Measurements from ENCODE around the gene MB21D2.
A peak's percentile ranks its signal among the peaks of the same experiment; 100 is the strongest.
"Not testable (repeated sequence)": the region's sequence is repeated elsewhere in the genome, so short reads cannot be mapped to it uniquely, and the experiment has no call there.

MB21D2 gene

GRCh38 chr3:192917404-192918274, at the start of gene MB21D2:
TSS of gene MB21D2 (minus strand) at chr3:192917856. CDS start at chr3:192917840, 16 bp downstream.
- DNase-seq (ENCODE audit: low read depth in 1 of 2, low spot score in 1 of 2), result peak in 1 of 2 donors; percentile 21

- not testable (repeated sequence) for DNase-seq (ENCODE audit: low read depth in 1 of 2, low spot score in 1 of 2)
Measured at GRCh38 chr3:192964959-192965719, 47.5 kb upstream of the MB21D2 start.

GRCh38 chr3:192959773-192960172, 42.1 kb upstream of the MB21D2 start:
- no peak for DNase-seq (ENCODE audit: low read depth in 1 of 2, low spot score in 1 of 2)

GRCh38 chr3:192958219-192958872, 40.7 kb upstream of the MB21D2 start:
- no peak for DNase-seq (ENCODE audit: low read depth in 1 of 2, low spot score in 1 of 2)

GRCh38 chr3:192957441-192958021, 39.9 kb upstream of the MB21D2 start:
- DNase-seq (ENCODE audit: low read depth in 1 of 2, low spot score in 1 of 2), result peak in 1 of 2 donors; percentile 1

GRCh38 chr3:192953926-192954325, 36.3 kb upstream of the MB21D2 start:
- no peak for DNase-seq (ENCODE audit: low read depth in 1 of 2, low spot score in 1 of 2)

- DNase-seq (ENCODE audit: low read depth in 1 of 2, low spot score in 1 of 2), result no peak
Measured at GRCh38 chr3:192947421-192947820, 29.8 kb upstream of the MB21D2 start.

- DNase-seq (ENCODE audit: low read depth in 1 of 2, low spot score in 1 of 2), result no peak
Measured at GRCh38 chr3:192943393-192943792, 25.7 kb upstream of the MB21D2 start.

GRCh38 chr3:192942625-192943024, 25.0 kb upstream of the MB21D2 start:
- DNase-seq (ENCODE audit: low read depth in 1 of 2, low spot score in 1 of 2), result no peak

GRCh38 chr3:192940129-192940528, 22.5 kb upstream of the MB21D2 start:
- DNase-seq (ENCODE audit: low read depth in 1 of 2, low spot score in 1 of 2), result no peak

GRCh38 chr3:192935441-192935840, 17.8 kb upstream of the MB21D2 start:
- DNase-seq (ENCODE audit: low read depth in 1 of 2, low spot score in 1 of 2), result no peak

GRCh38 chr3:192933779-192934460, 16.3 kb upstream of the MB21D2 start:
- DNase-seq (ENCODE audit: low read depth in 1 of 2, low spot score in 1 of 2), result no peak

GRCh38 chr3:192933259-192933658, 15.6 kb upstream of the MB21D2 start:
- DNase-seq (ENCODE audit: low read depth in 1 of 2, low spot score in 1 of 2), result no peak

GRCh38 chr3:192931825-192932224, 14.2 kb upstream of the MB21D2 start:
- DNase-seq (ENCODE audit: low read depth in 1 of 2, low spot score in 1 of 2), result no peak

GRCh38 chr3:192930577-192930976, 12.9 kb upstream of the MB21D2 start:
- DNase-seq (ENCODE audit: low read depth in 1 of 2, low spot score in 1 of 2), result no peak

- DNase-seq (ENCODE audit: low read depth in 1 of 2, low spot score in 1 of 2), result no peak
Measured at GRCh38 chr3:192929755-192930547, 12.3 kb upstream of the MB21D2 start.

- DNase-seq (ENCODE audit: low read depth in 1 of 2, low spot score in 1 of 2), result no peak
Measured at GRCh38 chr3:192929146-192929545, 11.5 kb upstream of the MB21D2 start.

- DNase-seq (ENCODE audit: low read depth in 1 of 2, low spot score in 1 of 2), result no peak
Measured at GRCh38 chr3:192928720-192929119, 11.1 kb upstream of the MB21D2 start.

- no peak for DNase-seq (ENCODE audit: low read depth in 1 of 2, low spot score in 1 of 2)
Measured at GRCh38 chr3:192928016-192928415, 10.4 kb upstream of the MB21D2 start.

GRCh38 chr3:192927016-192927415, 9.4 kb upstream of the MB21D2 start:
- DNase-seq (ENCODE audit: low read depth in 1 of 2, low spot score in 1 of 2), result no peak
